Right renal pelvis (tissue), 4 donors: ENCODE data around the gene PRSS35. TPM values are rescaled to one million over a fixed set of nuclear protein-coding genes. Genes with fewer than 3 reads are reported as not detected.
"Not testable (repeated sequence)": the region's sequence is repeated elsewhere in the genome, so short reads cannot be mapped to it uniquely, and the experiment has no call there.

Experiments
- DNase-seq, 4 donors: peaks; one replicate each; pipeline ENCODE4 v3.0.0-alpha.2; 2013; ENCODE audit warnings: low read depth in 4 of 4, low spot score in 3 of 4, missing footprints in 1 of 4
- polyA plus RNA-seq, 4 donors: library from polyadenylated mRNA; unstranded; fragments of 120-200 nt; gene quantifications; one replicate each; pipeline ENCODE4 v1.2.1, GENCODE V29; 2013; ENCODE audit not compliant: insufficient read length in 4 of 4

Gene PRSS35
- polyA plus RNA-seq, 4 donors = 42.8 to 48.6 (median 47.0) TPM

GRCh38 chr6:83514866-83515466, 2.6 kb downstream of the PRSS35 start:
- DNase-seq = peak in 3 of 4 donors; percentile 21 to 51 (median 33)

GRCh38 chr6:83517500-83517899, 5.2 kb downstream of the PRSS35 start:
- DNase-seq = no peak

- no peak for DNase-seq
These were observed 6.6 kb downstream of the PRSS35 start for GRCh38 chr6:83518816-83519480.

GRCh38 chr6:83536034-83536646, 23.8 kb downstream of the PRSS35 start:
- DNase-seq = no peak

DNA sequence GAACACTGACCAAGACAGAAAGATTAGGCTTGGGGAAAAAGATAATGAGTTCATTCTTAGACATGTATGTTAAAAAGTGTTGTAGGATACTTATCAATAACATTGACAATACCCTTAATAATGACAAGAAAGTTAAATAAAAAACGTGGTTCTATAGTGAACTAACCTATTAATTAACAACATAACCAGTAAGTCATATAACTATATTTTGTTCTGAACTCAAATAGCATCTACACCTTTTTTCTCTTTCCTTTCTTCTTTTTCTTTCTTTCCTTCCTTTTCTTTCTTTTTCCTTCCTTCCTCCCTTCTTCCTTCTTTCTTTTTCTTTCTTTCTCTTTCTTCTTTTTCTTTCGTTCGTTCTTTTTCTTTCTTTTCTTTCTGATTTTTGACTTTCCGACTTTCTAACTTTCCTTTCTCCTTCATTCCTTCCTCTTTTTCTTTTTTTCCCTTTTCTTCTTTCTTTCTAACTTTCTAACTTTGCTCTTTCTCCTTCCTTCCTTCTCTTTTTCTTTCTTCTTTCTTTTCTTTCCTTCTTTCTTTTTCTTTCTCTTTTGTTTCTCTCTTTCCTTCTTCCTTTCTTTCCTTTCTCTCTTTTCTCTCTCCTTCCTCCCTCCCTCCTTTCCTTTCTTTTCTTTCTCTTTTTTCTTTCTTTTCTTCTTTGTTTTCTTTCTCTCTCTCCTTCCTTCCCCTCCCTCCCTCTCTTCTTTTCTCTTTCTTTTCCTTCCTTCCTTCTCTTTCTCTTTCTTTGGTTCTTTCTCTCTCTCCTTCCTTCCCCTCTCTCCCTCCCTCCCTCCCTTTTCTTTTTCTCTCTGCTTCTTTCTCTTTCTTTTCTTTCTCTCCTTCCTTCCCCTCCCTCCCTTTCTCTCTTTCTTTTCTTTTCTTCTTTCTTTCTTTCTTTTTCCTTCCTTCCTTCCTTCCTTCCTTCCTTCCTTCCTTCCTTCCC, 24.6 kb downstream of the PRSS35 start:
- DNase-seq = no peak

DNA sequence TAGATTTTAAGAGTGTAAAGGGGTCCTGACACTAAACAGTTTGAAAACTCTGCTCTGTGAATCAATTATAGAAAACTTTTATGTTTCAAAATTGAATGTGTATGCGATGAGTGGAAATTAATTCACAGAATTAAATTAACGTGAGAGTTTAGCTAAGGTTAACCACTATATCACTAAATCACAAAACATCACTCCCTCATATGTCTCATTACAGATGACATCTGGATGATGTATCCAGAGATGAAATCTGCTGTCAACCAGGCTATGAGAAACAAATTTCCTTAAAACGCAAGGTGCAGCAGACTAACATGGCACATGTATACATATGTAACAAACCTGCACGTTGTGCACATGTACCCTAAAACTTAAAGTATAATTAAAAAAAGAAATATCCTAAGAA, 27.3 kb downstream of the PRSS35 start:
- DNase-seq = no peak

DNA sequence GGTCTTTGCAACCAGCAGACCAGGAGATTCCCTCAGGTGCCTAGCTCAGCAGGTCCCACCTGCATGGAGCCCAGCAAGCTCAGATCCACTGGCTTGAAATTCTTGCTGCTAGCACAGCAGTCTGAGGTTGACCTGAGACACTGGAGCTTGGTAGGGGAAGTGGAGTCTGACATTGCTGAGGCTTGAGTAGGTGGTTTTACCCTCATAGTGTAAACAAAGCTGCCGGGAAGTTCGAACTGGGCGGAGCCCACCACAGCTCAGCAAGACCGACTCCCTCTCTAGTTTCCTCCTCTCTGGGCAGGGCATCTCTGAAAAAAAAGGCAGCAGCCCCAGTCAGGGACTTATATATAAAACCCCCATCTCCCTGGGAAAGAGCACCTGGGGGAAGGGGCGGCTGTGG, 34.3 kb downstream of the PRSS35 start:
- no peak for DNase-seq

DNA sequence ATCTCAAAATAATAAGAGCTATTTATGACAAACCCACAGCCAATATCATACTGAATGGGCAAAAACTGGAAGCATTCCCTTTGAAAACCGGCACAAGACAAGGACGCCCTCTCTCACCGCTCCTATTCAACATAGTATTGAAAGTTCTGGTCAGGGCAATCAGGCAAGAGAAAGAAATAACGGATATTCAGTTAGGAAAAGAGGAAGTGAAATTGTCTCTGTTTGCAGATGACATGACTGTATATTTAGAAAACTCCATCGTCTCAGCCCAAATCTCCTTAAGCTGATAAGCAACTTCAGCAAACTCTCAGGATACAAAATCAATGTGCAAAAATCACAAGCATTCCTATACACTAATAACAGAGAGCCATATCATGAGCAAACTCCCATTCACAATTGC, 38.1 kb downstream of the PRSS35 start:
- not testable (repeated sequence) for DNase-seq

DNA sequence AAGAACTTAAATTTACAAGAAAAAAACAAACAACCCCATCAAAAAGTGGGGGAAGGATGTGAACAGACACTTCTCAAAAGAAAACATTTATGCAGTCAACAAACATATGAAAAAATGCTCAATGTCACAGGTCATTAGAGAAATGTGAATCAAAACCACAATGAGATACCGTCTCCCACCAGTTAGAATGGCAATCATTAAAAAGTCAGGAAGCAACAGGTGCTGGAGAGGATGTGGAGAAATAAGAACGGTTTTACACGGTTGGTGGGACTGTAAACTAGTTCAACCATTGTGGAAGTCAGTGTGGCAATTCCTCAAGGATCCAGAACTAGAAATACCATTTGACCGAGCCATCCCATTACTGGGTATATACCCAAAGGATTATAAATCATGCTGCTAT, 39.4 kb downstream of the PRSS35 start:
- DNase-seq = not testable (repeated sequence)

DNA sequence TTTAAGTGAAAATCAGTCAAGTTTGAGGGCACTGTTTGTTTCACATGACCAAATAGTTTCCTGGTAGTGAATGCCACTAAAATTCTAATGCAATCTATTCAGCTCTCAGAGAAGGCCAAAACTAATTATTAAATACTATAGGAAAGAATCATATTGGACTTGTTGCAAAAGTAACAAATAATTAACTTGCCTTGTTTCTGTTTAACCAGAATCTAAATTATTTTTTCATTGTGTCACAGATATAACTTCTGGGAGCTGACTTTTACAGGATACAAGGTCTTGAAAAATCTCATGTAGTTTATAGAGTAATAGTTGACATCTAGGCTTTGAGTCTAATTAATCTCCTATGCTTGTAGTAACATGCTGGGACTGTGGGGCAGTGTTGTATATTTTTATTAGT, 44.5 kb downstream of the PRSS35 start:
- DNase-seq = no peak

- no peak for DNase-seq
These were observed 46.6 kb downstream of the PRSS35 start for GRCh38 chr6:83558975-83559374.

DNA sequence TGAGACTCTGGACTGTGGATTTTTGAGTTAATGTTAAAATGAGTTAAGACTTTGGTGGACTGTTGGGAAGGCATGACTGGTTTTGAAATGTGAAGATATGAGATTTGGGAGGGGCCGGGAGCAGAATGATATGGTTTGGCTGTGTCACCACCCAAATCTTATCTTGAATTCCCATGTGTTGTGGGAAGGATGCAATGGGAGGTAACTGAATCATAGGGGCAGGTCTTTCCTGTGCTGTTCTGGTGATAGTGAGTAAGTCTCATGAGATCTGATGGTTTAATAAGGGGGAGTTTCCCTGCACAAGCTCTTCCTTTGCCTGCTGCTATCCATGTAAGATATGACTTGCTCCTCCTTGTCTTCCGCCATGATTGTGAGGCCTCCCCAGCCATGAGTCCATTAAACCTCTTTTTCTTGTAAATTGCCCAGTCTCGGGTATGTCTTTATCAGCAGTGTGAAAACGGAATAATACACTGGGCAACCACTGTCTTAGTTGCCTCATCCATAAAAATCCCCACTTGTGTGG, 59.4 kb downstream of the PRSS35 start:
- not testable (repeated sequence) for DNase-seq

GRCh38 chr6:83574783-83575182, 62.4 kb downstream of the PRSS35 start:
- DNase-seq = peak in 3 of 4 donors; percentile 5 to 26 (median 5)

Other genes with a start within 250 kb of the PRSS35 start
- 1 to 10 TPM; 2.7 to 3.8 (median 3.0) TPM for gene ME1, start 81.5 kb upstream of the PRSS35 start, polyA plus RNA-seq
- 1 to 10 TPM in 1 of 4 donors, under 1 TPM in 3; 0.65 to 1.0 (median 0.83) TPM for gene SNAP91, start 196.6 kb downstream of the PRSS35 start, polyA plus RNA-seq